Endothelial cell of umbilical vein (primary cell): Measurements from ENCODE around the gene SUN3. TPM values are rescaled to one million over a fixed set of nuclear protein-coding genes. Genes with fewer than 3 reads are reported as not detected.

Source experiments
- BruUV-seq: library from RNA; stranded (reverse); fragments of 400-500 nt; replicated peaks from 2 replicates; lab custom pipeline; 2021; lab: Mats Ljungman, UMichigan
- CTCF ChIA-PET: fragments of 300-600, 350-600 bp; sonication (Branson Sonifier 250); formaldehyde crosslinking; loops from one replicate; lab custom pipeline; 2021; ENCODE audit warnings: antibody characterized with exemption, inconsistent platforms; lab: Charles Lee
- POLR2A ChIA-PET: fragments of 300-600, 350-600 bp; sonication (Branson Sonifier 250); formaldehyde crosslinking; loops from one replicate; lab custom pipeline; 2021; ENCODE audit warnings: antibody characterized with exemption, inconsistent platforms; lab: Charles Lee
- DNase-seq: peaks from one replicate; pipeline ENCODE4 v3.0.0-alpha.2; 2011; ENCODE audit warnings: low read depth, low spot score
- FAIRE-seq: peaks from 2 replicates; lab custom pipeline; 2011; peaks lifted over from hg19 to GRCh38; lab: Jason Lieb, UNC
- H2AFZ ChIP-seq: 2 replicates; pipeline ENCODE4 v1.6.0; 2012; ENCODE audit warnings: low read depth, low read length, control low read depth, inconsistent platforms
- H3K27ac ChIP-seq: 2 replicates; pipeline ENCODE4 v1.5.1; 2011; ENCODE audit warnings: low read depth, mild to moderate bottlenecking, control low read depth, low read length, moderate library complexity; ENCODE audit not compliant: insufficient read depth
- H3K27me3 ChIP-seq, 2 experiments: 2 replicates each; pipeline versions ENCODE4 v1.6.0 to v1.6.1; 2011; ENCODE audit warnings: low read length in 2 of 2, mixed read lengths in 1 of 2; ENCODE audit not compliant: control insufficient read depth in 2 of 2, insufficient read depth in 2 of 2
- H3K36me3 ChIP-seq, 2 experiments: 2 replicates in 1 of 2; 3 replicates in 1 of 2; pipeline ENCODE4 v1.5.1; 2011; ENCODE audit warnings: low read length in 2 of 2, mild to moderate bottlenecking in 1 of 2, moderate library complexity in 1 of 2; ENCODE audit not compliant: control insufficient read depth in 2 of 2, insufficient read depth in 2 of 2; ENCODE audit errors: extremely low read depth in 1 of 2
- H3K4me1 ChIP-seq: 3 replicates; pipeline ENCODE4 v1.5.1; 2011; ENCODE audit warnings: mild to moderate bottlenecking, low read length; ENCODE audit not compliant: control insufficient read depth, insufficient read depth; ENCODE audit errors: extremely low read depth
- H3K4me2 ChIP-seq: 2 replicates; pipeline ENCODE4 v1.6.1; 2011; ENCODE audit warnings: low read length, control low read depth, mixed read lengths; ENCODE audit not compliant: insufficient read depth
- H3K4me3 ChIP-seq, 3 experiments: fragments of 200-600 bp in 1 of 3; sonication (generic), shearing (Covaris generic) in 1 of 3; replicated peaks in 1 of 3; 2 replicates each; pipeline ENCODE4 v1.5.1; 2011 to 2016; ENCODE audit warnings: control low read depth in 3 of 3, low read length in 3 of 3, mild to moderate bottlenecking in 2 of 3, inconsistent platforms in 1 of 3, low read depth in 1 of 3, moderate library complexity in 1 of 3; ENCODE audit not compliant: insufficient read depth in 1 of 3
- H3K79me2 ChIP-seq: 2 replicates; pipeline ENCODE4 v1.6.0; 2012; ENCODE audit warnings: low read length, inconsistent platforms; ENCODE audit not compliant: control insufficient read depth, insufficient read depth
- H3K9ac ChIP-seq: replicated peaks from 2 replicates; pipeline ENCODE3; 2011; ENCODE audit warnings: low read length, control low read depth; ENCODE audit not compliant: insufficient read depth; ENCODE audit errors: extremely low read depth
- H3K9me1 ChIP-seq: replicated peaks from 3 replicates; pipeline ENCODE4 v1.6.0; 2011; ENCODE audit warnings: mild to moderate bottlenecking, low read length; ENCODE audit not compliant: control insufficient read depth, insufficient read depth; ENCODE audit errors: extremely low read depth
- H3K9me3 ChIP-seq: replicated peaks from 2 replicates; pipeline ENCODE4 v1.5.1; 2012; ENCODE audit warnings: low read length, inconsistent platforms; ENCODE audit not compliant: control insufficient read depth, insufficient read depth
- H4K20me1 ChIP-seq: replicated peaks from 2 replicates; pipeline ENCODE3; 2011; ENCODE audit warnings: mild to moderate bottlenecking, low read length; ENCODE audit not compliant: control insufficient read depth, insufficient read depth; ENCODE audit errors: extremely low read depth
- EZH2 ChIP-seq: IDR thresholded peaks from 2 replicates; pipeline ENCODE4 v1.6.1; 2012; ENCODE audit warnings: borderline replicate concordance, low read depth, mild to moderate bottlenecking, moderate library complexity, low read length, inconsistent platforms; ENCODE audit not compliant: severe bottlenecking
- FOS ChIP-seq: IDR thresholded peaks from 2 replicates; pipeline ENCODE4 v1.6.1; 2011; ENCODE audit warnings: mild to moderate bottlenecking, low read length, moderate library complexity, borderline replicate concordance; ENCODE audit not compliant: insufficient read depth
- GATA2 ChIP-seq: IDR thresholded peaks from 2 replicates; pipeline ENCODE4 v1.7.0; 2011; ENCODE audit warnings: low read depth, mild to moderate bottlenecking, moderate library complexity, mixed read lengths, low read length; ENCODE audit not compliant: insufficient read length, insufficient read depth
- JUN ChIP-seq: IDR thresholded peaks from 2 replicates; pipeline ENCODE4 v1.6.1; 2011; ENCODE audit warnings: borderline replicate concordance, low read depth; ENCODE audit not compliant: insufficient read length, insufficient read depth
- MYC ChIP-seq: IDR thresholded peaks from one replicate; pipeline ENCODE4 v1.6.1; 2011; ENCODE audit warnings: mild to moderate bottlenecking, low read depth, low read length
- POLR2A ChIP-seq: IDR thresholded peaks from 2 replicates; pipeline ENCODE4 v1.6.1; 2012; ENCODE audit warnings: low read depth, mild to moderate bottlenecking, control low read depth, low read length
- POLR2AphosphoS5 ChIP-seq: IDR thresholded peaks from 2 replicates; pipeline ENCODE4 v1.6.1; 2012; ENCODE audit warnings: low read depth, mild to moderate bottlenecking, control low read depth, low read length, moderate library complexity; ENCODE audit not compliant: insufficient read depth
- dilution Hi-C: fragments of 300-500 bp; cut with MboI; formaldehyde crosslinking; loops from one replicate; pipeline ENCODE4 v1.15.0; 2019; ENCODE audit warnings: low sequenced_read_pairs; ENCODE audit not compliant: extremely low pct_ligation_motif_present
- intact Hi-C: fragments of 100-400 bp; cut with micrococcal nuclease; formaldehyde crosslinking; loops from one replicate; pipeline ENCODE4 v1.10.0; 2022
- polyA plus RNA-seq, 4 experiments: library from polyadenylated mRNA; depleted of rRNA in 3 of 4; stranded (reverse) in 3 of 4; unstranded in 1 of 4; fragments of >200 nt; gene quantifications; 2 replicates each; pipeline versions ENCODE4 v1.2.1 to v1.2.3, GENCODE V29; 2011 to 2012; ENCODE audit warnings: missing spikeins in 1 of 4
- total RNA-seq: library from RNA; stranded (reverse); gene quantifications from 2 replicates; pipeline ENCODE4 v1.2.3, GENCODE V29; 2021
- TF ChIP-seq, protein P1 (sequence below), 2 donors: IDR thresholded peaks; 1 replicate in 1 of 2; 2 replicates in 1 of 2; pipeline ENCODE4 v1.5.1; 2011; ENCODE audit warnings: low read length in 2 of 2, mild to moderate bottlenecking in 2 of 2, moderate library complexity in 2 of 2, control low read depth in 1 of 2, inconsistent platforms in 1 of 2, low read depth in 1 of 2; ENCODE audit not compliant: insufficient read depth in 1 of 2; ENCODE audit errors: extremely low read depth in 1 of 2
- TF ChIP-seq, protein P2 (sequence below): IDR thresholded peaks from 2 replicates; pipeline ENCODE4 v1.6.1; 2011; ENCODE audit not compliant: insufficient read depth, insufficient read length

The SUN3 gene
- total and polyA plus RNA-seq, 2 donors (not counting 3 experiments of a cell fraction or from before 2014, with no cell fraction given), result not detected

DNA sequence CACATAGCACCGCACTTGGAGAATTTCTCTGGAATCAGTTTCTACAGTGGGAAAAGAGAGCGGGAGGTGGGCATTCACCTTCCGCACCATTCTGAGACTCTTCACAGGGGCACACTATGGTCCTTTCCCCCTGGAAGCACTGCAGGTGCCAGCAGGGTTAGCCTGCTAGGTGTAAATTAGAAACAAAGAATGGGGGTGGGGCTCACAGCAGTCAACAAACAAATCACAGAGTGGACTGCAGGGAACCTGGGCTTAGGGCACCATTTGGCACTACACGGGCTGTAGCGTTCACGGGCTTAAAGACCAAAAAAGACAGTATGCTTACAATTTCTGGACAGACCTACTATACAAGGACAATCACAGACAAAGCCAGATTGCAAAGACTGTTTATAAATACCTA is 72.7 kb downstream of the SUN3 start:
- H3K4me3 ChIP-seq, result no peak overlapping the region
- no peak for DNase-seq
- dilution Hi-C loops (no loop called here), intact Hi-C loops (no loop called here)
- ChIA-PET POLR2A (no interaction called here), CTCF (interaction anchor here (1.1 to 2.3 kb wide), 4 partner anchors 8 to 13 kb away, joined by 3 to 12 read pairs (median 4); partner anchors contain the start of gene PKD1L1)
- no peaks in the 10 kb centered on the region for H3K9me3 ChIP-seq
- H4K20me1 ChIP-seq, result no peaks in the 10 kb centered on the region
- H3K9me1 ChIP-seq, result no peaks in the 10 kb centered on the region
- H2AFZ ChIP-seq, result no peak overlapping the region
- FAIRE-seq, result no peak
- TF ChIP-seq EZH2 (no peak), POLR2AphosphoS5 (no peak), FOS (no peak), JUN (no peak), MYC (no peak), GATA2 (no peak), POLR2A (no peak)
- TF ChIP-seq, protein P1, sequence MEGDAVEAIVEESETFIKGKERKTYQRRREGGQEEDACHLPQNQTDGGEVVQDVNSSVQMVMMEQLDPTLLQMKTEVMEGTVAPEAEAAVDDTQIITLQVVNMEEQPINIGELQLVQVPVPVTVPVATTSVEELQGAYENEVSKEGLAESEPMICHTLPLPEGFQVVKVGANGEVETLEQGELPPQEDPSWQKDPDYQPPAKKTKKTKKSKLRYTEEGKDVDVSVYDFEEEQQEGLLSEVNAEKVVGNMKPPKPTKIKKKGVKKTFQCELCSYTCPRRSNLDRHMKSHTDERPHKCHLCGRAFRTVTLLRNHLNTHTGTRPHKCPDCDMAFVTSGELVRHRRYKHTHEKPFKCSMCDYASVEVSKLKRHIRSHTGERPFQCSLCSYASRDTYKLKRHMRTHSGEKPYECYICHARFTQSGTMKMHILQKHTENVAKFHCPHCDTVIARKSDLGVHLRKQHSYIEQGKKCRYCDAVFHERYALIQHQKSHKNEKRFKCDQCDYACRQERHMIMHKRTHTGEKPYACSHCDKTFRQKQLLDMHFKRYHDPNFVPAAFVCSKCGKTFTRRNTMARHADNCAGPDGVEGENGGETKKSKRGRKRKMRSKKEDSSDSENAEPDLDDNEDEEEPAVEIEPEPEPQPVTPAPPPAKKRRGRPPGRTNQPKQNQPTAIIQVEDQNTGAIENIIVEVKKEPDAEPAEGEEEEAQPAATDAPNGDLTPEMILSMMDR (IDR thresholded peaks at IDR 0.05; ENCODE audit: extremely low read depth in 1 of 2, insufficient read depth in 1 of 2, low read depth in 1 of 2, low read length in 2 of 2), result no peak
- TF ChIP-seq, protein P2, sequence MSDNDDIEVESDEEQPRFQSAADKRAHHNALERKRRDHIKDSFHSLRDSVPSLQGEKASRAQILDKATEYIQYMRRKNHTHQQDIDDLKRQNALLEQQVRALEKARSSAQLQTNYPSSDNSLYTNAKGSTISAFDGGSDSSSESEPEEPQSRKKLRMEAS, result no peak
- H3K9ac ChIP-seq, result no peak overlapping the region
- no peak overlapping the region for H3K4me2 ChIP-seq
- no TSS peak for BruUV-seq
- H3K27ac ChIP-seq, result no peak overlapping the region
- no peaks in the 10 kb centered on the region for H3K4me1 ChIP-seq
- H3K79me2 ChIP-seq, result no peaks in the 10 kb centered on the region
- H3K36me3 ChIP-seq, result peaks cover 4 to 9% of the 10 kb centered on the region in 2 experiments
- H3K27me3 ChIP-seq, result no peaks in the 10 kb centered on the region
